Retinal pigment epithelial cell (primary cell): Measurements from ENCODE around the gene MYO15B.

Experiments
- DNase-seq: peaks from one replicate; pipeline ENCODE4 v3.0.0-alpha.2; 2010; ENCODE audit warnings: low read depth
- H3K4me3 ChIP-seq: 2 replicates; pipeline ENCODE4 v1.5.1; 2011; ENCODE audit warnings: mild to moderate bottlenecking, low read length, control low read depth, moderate library complexity
- TF ChIP-seq, protein P1 (sequence below): conservative IDR thresholded peaks from 2 replicates; pipeline ENCODE4 v1.5.1; 2011; ENCODE audit warnings: low read depth, low read length, control low read depth, inconsistent platforms

MYO15B gene

DNA sequence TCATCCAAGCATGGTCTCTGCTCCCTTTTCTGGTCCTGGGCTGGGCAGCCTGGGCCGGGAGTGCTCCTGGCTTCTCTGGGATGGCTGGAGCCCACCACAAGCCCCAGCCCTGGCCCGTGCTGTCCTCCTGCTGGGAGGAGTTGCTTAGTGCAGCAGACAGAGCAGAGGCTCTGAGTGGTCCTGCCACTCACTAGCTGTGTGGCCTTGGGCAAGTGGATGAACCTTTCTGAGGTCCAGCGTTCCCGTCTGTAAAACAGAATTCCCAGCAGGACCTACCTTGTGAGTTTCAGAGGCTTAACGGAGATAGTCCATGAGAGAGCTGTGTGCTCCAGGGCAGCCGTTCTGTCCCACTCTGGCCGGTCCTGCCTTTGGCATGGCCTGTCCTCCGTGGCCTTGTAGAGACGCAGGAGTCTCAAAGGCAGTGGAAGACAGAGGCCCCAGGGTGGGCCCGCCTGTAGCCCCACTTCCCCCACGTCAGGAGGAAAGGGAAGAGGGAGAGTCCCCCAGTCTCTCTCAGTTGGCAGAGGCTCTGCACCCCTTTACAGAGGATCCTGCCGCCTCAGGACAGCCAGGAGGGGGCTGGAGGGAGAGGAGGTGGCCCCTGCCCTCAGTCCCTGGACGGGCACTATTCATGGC, 7.8 kb downstream of the MYO15B start:
- H3K4me3 ChIP-seq, result no peak overlapping the region
- DNase-seq, result no peak
- TF ChIP-seq, protein P1, sequence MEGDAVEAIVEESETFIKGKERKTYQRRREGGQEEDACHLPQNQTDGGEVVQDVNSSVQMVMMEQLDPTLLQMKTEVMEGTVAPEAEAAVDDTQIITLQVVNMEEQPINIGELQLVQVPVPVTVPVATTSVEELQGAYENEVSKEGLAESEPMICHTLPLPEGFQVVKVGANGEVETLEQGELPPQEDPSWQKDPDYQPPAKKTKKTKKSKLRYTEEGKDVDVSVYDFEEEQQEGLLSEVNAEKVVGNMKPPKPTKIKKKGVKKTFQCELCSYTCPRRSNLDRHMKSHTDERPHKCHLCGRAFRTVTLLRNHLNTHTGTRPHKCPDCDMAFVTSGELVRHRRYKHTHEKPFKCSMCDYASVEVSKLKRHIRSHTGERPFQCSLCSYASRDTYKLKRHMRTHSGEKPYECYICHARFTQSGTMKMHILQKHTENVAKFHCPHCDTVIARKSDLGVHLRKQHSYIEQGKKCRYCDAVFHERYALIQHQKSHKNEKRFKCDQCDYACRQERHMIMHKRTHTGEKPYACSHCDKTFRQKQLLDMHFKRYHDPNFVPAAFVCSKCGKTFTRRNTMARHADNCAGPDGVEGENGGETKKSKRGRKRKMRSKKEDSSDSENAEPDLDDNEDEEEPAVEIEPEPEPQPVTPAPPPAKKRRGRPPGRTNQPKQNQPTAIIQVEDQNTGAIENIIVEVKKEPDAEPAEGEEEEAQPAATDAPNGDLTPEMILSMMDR, result no peak

GRCh38 chr17:75595920-75596313, 8.3 kb downstream of the MYO15B start:
- no peak overlapping the region for H3K4me3 ChIP-seq
- no peak for DNase-seq
- TF ChIP-seq, protein P1, result no peak

GRCh38 chr17:75596320-75597087, 8.9 kb downstream of the MYO15B start:
- TF ChIP-seq, protein P1, result no peak
- no peak for DNase-seq
- H3K4me3 ChIP-seq, result no peak overlapping the region

- no peak overlapping the region for H3K4me3 ChIP-seq
- TF ChIP-seq, protein P1, result peak; percentile 80
- DNase-seq, result no peak
These were observed 13.7 kb downstream of the MYO15B start for GRCh38 chr17:75601057-75601987.

GRCh38 chr17:75602644-75603043, 15.0 kb downstream of the MYO15B start:
- H3K4me3 ChIP-seq, result no peak overlapping the region
- TF ChIP-seq, protein P1, result no peak

GRCh38 chr17:75603123-75603522, 15.5 kb downstream of the MYO15B start:
- no peak for DNase-seq
- TF ChIP-seq, protein P1, result no peak
- H3K4me3 ChIP-seq, result no peak overlapping the region

More at GRCh38 chr17:75602644-75603043, 15.0 kb downstream of the MYO15B start:
- DNase-seq, result no peak
